ENCODE results near the gene CLCN2.

CLCN2 gene

GRCh38 chr3:184361532-184361931 is at the start of gene CLCN2, which contains the start of gene POLR2H:
CLCN2 (minus strand) TSS chr3:184361605; CDS start chr3:184361479, 126 bp downstream.
POLR2H (plus strand) TSS chr3:184361710; CDS start chr3:184363493, 1,783 bp downstream.
- peak; percentile 69 for DNase-seq
- in situ Hi-C loops (cut with HindIII; ENCODE audit: low pct_ligation_motif_present, low pct_unique_long_range_greater_than_20kb, low sequenced_read_pairs), result loop anchor here (25.0 kb wide), 1 partner anchor 176 kb away; no protein-coding TSS in a partner anchor

DNA sequence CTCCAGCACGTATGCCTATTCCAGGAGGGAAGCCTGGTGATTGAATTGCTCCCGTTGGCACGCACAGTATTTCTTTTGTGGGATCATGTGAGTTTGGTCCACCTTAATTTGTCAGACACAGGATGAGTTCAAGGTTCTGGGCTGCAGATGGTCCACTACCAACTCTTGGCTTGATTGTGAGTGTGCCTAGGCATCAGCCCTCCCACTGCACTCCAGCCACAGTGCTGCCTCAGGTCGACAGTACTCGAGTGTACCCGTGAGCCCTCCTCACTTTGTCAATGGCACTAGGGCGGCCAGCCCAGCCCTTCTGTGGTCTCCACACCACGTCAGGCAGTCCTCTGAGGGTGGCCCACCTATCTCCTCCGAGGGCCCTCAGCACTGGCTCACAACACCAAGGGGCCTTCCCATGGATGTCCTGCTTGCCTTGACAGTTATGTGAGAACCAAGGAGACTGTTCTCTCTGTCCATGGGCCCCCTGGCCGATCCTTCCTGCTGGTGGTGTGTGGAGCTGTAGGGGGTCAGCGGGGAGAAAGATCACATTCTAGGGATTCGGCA is 48.6 kb upstream of the CLCN2 start:
- in situ Hi-C loops (cut with HindIII; ENCODE audit: low pct_ligation_motif_present, low pct_unique_long_range_greater_than_20kb, low sequenced_read_pairs), result no loop called here
- no peak for DNase-seq

- in situ Hi-C loops (cut with HindIII; ENCODE audit: low pct_ligation_motif_present, low pct_unique_long_range_greater_than_20kb, low sequenced_read_pairs), result no loop called here
These were observed 48.0 kb upstream of the CLCN2 start for GRCh38 chr3:184409331-184409926.

GRCh38 chr3:184405075-184406030 is 43.9 kb upstream of the CLCN2 start:
- no peak for DNase-seq
- in situ Hi-C loops (cut with HindIII; ENCODE audit: low pct_ligation_motif_present, low pct_unique_long_range_greater_than_20kb, low sequenced_read_pairs), result no loop called here

More at GRCh38 chr3:184409331-184409926, 48.0 kb upstream of the CLCN2 start:
- no peak for DNase-seq

DNA sequence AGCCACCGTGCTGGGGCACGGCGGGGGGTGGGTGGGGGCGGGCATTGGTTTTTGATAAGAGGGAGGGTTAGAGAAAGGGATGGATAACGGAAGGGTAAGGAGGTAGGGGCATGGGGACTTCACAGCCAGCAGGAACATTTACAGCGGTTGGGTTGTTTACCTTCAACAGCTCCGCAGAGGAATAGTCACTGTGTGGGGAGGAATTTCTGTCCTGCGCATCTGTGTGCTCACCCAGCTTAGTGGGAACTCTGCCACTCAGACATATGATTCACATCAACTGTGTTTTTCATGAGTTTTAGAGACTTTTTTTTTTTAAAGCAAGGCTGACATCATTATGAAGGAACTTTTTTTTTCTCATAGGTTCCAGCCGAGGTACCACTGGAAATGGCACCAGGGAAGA is 38.0 kb upstream of the CLCN2 start:
- in situ Hi-C loops (cut with HindIII; ENCODE audit: low pct_ligation_motif_present, low pct_unique_long_range_greater_than_20kb, low sequenced_read_pairs), result no loop called here
- DNase-seq, result peak; percentile 65

DNA sequence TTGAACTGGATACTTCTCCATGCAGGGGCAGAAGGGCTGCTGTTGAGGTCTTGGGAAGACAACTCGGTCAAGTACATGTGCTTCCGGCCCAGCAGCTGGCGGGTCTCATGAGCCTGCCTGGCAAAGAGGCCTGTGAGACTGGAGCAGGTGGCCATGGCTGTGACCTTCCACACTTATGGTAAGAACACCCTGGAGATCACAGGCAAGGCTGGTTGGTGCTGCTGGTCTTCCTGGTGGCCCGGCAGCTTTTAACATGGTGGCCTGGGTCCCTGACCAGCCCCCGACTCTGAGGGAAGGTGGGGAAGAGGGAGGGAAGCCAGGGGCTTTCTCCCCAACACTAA is 33.9 kb upstream of the CLCN2 start:
- in situ Hi-C loops (cut with HindIII; ENCODE audit: low pct_ligation_motif_present, low pct_unique_long_range_greater_than_20kb, low sequenced_read_pairs), result no loop called here
- DNase-seq, result no peak

DNA sequence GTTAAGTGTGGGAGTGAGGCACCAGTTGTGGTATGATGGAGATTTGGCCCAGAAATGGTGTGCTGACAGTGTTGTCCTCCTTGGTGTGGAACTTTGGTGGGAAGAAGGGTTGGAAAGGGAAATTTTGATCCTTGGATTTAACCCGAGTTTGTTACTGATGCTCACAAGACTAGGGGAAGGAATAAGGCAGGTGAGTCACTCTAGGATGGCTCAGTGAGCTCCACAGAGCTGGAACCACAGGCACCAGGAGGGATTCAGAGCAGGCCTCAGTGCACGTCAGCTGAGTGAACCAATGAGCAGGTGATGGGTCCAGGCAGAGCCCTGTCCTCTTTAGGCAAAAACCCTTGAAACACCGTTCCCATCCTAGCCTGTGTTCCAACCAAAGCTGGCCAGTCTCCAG is 29.9 kb upstream of the CLCN2 start:
- in situ Hi-C loops (cut with HindIII; ENCODE audit: low pct_ligation_motif_present, low pct_unique_long_range_greater_than_20kb, low sequenced_read_pairs), result no loop called here

GRCh38 chr3:184389935-184390528 is 28.6 kb upstream of the CLCN2 start:
- in situ Hi-C loops (cut with HindIII; ENCODE audit: low pct_ligation_motif_present, low pct_unique_long_range_greater_than_20kb, low sequenced_read_pairs), result no loop called here
- no peak for DNase-seq

More for the DNA sequence above, 29.9 kb upstream of the CLCN2 start:
- DNase-seq, result peak; percentile 39

GRCh38 chr3:184389384-184389783 is 28.0 kb upstream of the CLCN2 start:
- no peak for DNase-seq
- in situ Hi-C loops (cut with HindIII; ENCODE audit: low pct_ligation_motif_present, low pct_unique_long_range_greater_than_20kb, low sequenced_read_pairs), result no loop called here

- no peak for DNase-seq
- in situ Hi-C loops (cut with HindIII; ENCODE audit: low pct_ligation_motif_present, low pct_unique_long_range_greater_than_20kb, low sequenced_read_pairs), result no loop called here
These were observed 27.5 kb upstream of the CLCN2 start for GRCh38 chr3:184388936-184389230.

GRCh38 chr3:184388164-184388935 is 26.9 kb upstream of the CLCN2 start:
- DNase-seq, result no peak
- in situ Hi-C loops (cut with HindIII; ENCODE audit: low pct_ligation_motif_present, low pct_unique_long_range_greater_than_20kb, low sequenced_read_pairs), result no loop called here

DNA sequence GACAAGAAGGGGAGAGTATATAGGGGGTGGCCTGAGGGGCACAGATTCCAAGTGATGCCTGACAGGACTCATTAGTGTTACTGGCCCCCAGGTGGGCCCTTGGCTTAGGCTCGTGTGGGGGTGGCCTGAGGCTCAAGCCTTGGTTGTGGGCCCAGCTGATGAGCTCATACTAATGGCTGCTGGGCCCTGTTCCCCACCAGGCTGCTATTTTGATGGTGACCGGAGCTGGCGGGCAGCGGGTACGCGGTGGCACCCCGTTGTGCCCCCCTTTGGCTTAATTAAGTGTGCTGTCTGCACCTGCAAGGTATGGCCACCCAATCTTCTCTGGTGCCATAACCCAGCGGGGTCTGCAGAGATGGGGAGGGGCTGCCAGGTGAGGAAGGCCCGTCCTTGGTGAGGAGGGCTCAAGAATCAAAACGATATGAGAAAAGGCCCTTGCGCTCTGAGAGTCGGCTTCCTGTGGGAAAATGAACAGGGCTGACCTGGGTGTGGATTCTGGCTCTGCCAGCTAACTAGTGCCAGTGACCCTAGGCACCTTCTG is 25.8 kb upstream of the CLCN2 start:
- DNase-seq, result no peak
- in situ Hi-C loops (cut with HindIII; ENCODE audit: low pct_ligation_motif_present, low pct_unique_long_range_greater_than_20kb, low sequenced_read_pairs), result no loop called here

GRCh38 chr3:184386047-184386806 is 24.8 kb upstream of the CLCN2 start:
- DNase-seq, result no peak
- in situ Hi-C loops (cut with HindIII; ENCODE audit: low pct_ligation_motif_present, low pct_unique_long_range_greater_than_20kb, low sequenced_read_pairs), result no loop called here

DNA sequence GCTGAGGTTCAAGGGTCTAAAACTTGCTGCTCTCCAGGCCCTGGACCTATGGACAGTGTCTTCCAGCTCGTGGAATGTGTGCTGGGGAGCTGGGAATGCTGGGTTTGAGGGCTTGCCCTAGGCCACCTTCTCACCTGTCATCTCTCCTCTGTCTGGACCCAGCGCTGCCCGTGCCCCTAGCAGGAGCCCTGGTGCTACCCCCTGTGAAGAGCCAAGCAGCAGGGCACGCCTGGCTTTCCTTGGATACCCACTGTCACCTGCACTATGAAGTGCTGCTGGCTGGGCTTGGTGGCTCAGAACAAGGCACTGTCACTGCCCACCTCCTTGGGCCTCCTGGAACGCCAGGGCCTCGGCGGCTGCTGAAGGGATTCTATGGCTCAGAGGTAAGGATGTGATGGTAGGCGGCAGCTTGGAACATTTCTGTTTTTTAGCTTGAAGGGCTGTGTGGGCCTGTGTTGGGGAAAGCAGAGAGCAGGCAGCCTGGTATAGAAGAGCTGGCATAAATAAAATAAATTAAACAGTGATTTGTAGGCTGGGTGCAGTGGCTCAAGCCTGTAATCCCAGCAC is 23.5 kb upstream of the CLCN2 start:
- in situ Hi-C loops (cut with HindIII; ENCODE audit: low pct_ligation_motif_present, low pct_unique_long_range_greater_than_20kb, low sequenced_read_pairs), result no loop called here
- no peak for DNase-seq

DNA sequence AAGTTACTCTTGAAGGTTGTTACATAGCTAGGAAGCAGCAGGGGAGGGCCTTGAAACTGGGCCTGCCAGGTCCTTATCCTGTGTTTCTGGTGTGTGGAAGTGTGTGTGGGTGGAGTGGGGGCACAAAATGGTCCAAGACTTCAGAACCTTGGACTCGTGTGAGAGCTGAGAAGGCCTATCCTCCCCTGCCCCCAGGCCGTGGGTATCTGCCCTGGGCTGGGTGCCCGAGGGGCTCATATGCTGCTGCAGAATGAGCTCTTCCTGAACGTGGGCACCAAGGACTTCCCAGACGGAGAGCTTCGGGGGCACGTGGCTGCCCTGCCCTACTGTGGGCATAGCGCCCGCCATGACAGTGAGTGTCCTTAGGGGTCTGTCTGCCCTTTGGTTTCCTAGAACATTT is 22.9 kb upstream of the CLCN2 start:
- in situ Hi-C loops (cut with HindIII; ENCODE audit: low pct_ligation_motif_present, low pct_unique_long_range_greater_than_20kb, low sequenced_read_pairs), result no loop called here
- DNase-seq, result no peak

DNA sequence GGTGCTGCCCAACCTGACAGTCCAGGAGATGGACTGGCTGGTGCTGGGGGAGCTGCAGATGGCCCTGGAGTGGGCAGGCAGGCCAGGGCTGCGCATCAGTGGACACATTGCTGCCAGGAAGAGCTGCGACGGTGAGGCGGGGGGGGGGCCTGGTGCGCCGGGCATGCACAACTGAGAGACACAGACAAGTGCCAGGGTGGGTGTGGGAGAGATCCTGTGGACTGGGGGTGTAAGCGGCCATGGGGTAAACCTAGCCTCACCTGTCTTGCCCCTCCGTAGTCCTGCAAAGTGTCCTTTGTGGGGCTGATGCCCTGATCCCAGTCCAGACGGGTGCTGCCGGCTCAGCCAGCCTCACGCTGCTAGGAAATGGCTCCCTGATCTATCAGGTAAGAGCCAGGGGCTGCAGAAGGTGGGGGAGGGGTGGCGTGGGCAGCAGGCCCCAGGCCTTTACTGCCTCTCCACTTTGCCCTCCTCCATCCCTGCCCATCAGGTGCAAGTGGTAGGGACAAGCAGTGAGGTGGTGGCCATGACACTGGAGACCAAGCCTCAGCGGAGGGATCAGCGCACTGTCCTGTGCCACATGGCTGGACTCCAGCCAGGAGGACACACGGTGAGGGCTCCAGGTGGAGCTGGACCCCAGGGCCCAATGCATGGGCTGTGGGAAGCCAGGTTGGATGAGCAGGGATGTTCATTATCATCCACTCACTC is 21.8 kb upstream of the CLCN2 start:
- in situ Hi-C loops (cut with HindIII; ENCODE audit: low pct_ligation_motif_present, low pct_unique_long_range_greater_than_20kb, low sequenced_read_pairs), result no loop called here
- no peak for DNase-seq
